ENCODE measurements around the gene OGA. TPM values are rescaled to one million over a fixed set of nuclear protein-coding genes. Genes with fewer than 3 reads are reported as not detected.

OGA gene
- total RNA-seq, 1 donor from 2014 or later, result 119 TPM

GRCh38 chr10:101741938-101742337 is 76.3 kb downstream of the OGA start:
- Histone ChIP-seq H3K27ac (ENCODE audit: low read depth, low read length) (no peak overlapping the region), H2AFZ (ENCODE audit: low read depth, low read length) (no peak overlapping the region), H3K9me3 (ENCODE audit: insufficient read depth, low read depth, low read length) (no peaks in the 10 kb centered on the region), H3K36me3 (ENCODE audit: insufficient read depth, low read length) (no peaks in the 10 kb centered on the region), H3K4me3 (ENCODE audit: insufficient read depth, low read depth, low read length) (no peak overlapping the region), H4K20me1 (ENCODE audit: insufficient read depth, low read length) (no peaks in the 10 kb centered on the region), H3K9ac (ENCODE audit: low read length) (no peak overlapping the region), H3K4me1 (ENCODE audit: insufficient read depth, low read length) (no peaks in the 10 kb centered on the region), H3K27me3 (ENCODE audit: insufficient read depth, low read length) (peaks cover 21% of the 10 kb centered on the region), H3K79me2 (ENCODE audit: insufficient read depth, low read length) (no peaks in the 10 kb centered on the region), H3K4me2 (ENCODE audit: low read length) (no peak overlapping the region)
- FAIRE-seq (no peak), DNase-seq (ENCODE audit: low read depth) (no peak)
- no peak overlapping the region for H3K27ac Mint-ChIP-seq (ENCODE audit: unreplicated experiment)
- peaks cover 1% of the 10 kb centered on the region for H3K36me3 Mint-ChIP-seq (ENCODE audit: low read depth, unreplicated experiment)
- H3K27me3 Mint-ChIP-seq (ENCODE audit: low read depth, unreplicated experiment), result peaks cover 19% of the 10 kb centered on the region
- peaks cover 8% of the 10 kb centered on the region for H3K4me1 Mint-ChIP-seq (ENCODE audit: low read depth, unreplicated experiment)
- H3K4me3 Mint-ChIP-seq (ENCODE audit: unreplicated experiment), result no peak overlapping the region
- TF ChIP-seq EZH2 (IDR thresholded peaks at IDR 0.05; ENCODE audit: insufficient read depth, low read length) (no peak), CTCF (IDR thresholded peaks at IDR 0.05; ENCODE audit: insufficient read depth, low read depth, low read length) (no peak)
- H3K9me3 Mint-ChIP-seq (ENCODE audit: unreplicated experiment), result peaks cover 2% of the 10 kb centered on the region

- no peak overlapping the region for H3K4me2 ChIP-seq (ENCODE audit: low read length)
- no peaks in the 10 kb centered on the region for H3K4me1 Mint-ChIP-seq (ENCODE audit: low read depth, unreplicated experiment)
- DNase-seq (ENCODE audit: low read depth) (no peak), FAIRE-seq (no peak)
- H3K27ac ChIP-seq (ENCODE audit: low read depth, low read length), result no peak overlapping the region
- no peaks in the 10 kb centered on the region for H3K36me3 ChIP-seq (ENCODE audit: insufficient read depth, low read length)
- H4K20me1 ChIP-seq (ENCODE audit: insufficient read depth, low read length), result no peaks in the 10 kb centered on the region
- H3K4me1 ChIP-seq (ENCODE audit: insufficient read depth, low read length), result no peaks in the 10 kb centered on the region
- no peak overlapping the region for H3K4me3 ChIP-seq (ENCODE audit: insufficient read depth, low read depth, low read length)
- H3K27ac Mint-ChIP-seq (ENCODE audit: unreplicated experiment), result no peak overlapping the region
- no peak overlapping the region for H3K9ac ChIP-seq (ENCODE audit: low read length)
- TF ChIP-seq EZH2 (IDR thresholded peaks at IDR 0.05; ENCODE audit: insufficient read depth, low read length) (no peak), CTCF (IDR thresholded peaks at IDR 0.05; ENCODE audit: insufficient read depth, low read depth, low read length) (no peak)
- H2AFZ ChIP-seq (ENCODE audit: low read depth, low read length), result no peak overlapping the region
- H3K9me3 Mint-ChIP-seq (ENCODE audit: unreplicated experiment), result peaks cover 2% of the 10 kb centered on the region
- H3K36me3 Mint-ChIP-seq (ENCODE audit: low read depth, unreplicated experiment), result peaks cover 1% of the 10 kb centered on the region
- H3K4me3 Mint-ChIP-seq (ENCODE audit: unreplicated experiment), result no peak overlapping the region
- H3K27me3 Mint-ChIP-seq (ENCODE audit: low read depth, unreplicated experiment), result peaks cover 34% of the 10 kb centered on the region
- peaks cover 24% of the 10 kb centered on the region for H3K27me3 ChIP-seq (ENCODE audit: insufficient read depth, low read length)
- H3K9me3 ChIP-seq (ENCODE audit: insufficient read depth, low read depth, low read length), result no peaks in the 10 kb centered on the region
- H3K79me2 ChIP-seq (ENCODE audit: insufficient read depth, low read length), result no peaks in the 10 kb centered on the region
Observed at GRCh38 chr10:101736666-101737065, 81.6 kb downstream of the OGA start.

Other genes starting within 250 kb of the OGA start
- 27.8 and 28.6 TPM in 2 replicates for gene POLL, start 230.2 kb downstream of the OGA start, total RNA-seq
- 39.4 and 41.0 TPM in 2 replicates for gene DPCD, start 230.1 kb downstream of the OGA start, total RNA-seq
- 21.9 and 24.1 TPM in 2 replicates for gene FBXW4, start 123.3 kb downstream of the OGA start, total RNA-seq
- 0.61 TPM in 1 of 2 replicates, not detected in the other for gene FGF8, start 42.3 kb downstream of the OGA start, total RNA-seq
- 36.5 and 40.7 TPM in 2 replicates for gene NPM3, start 35.0 kb downstream of the OGA start, total RNA-seq
- gene KCNIP2, start 25.4 kb upstream of the OGA start, total RNA-seq, result 1.9 and 2.5 TPM in 2 replicates
- gene ARMH3, start 237.7 kb upstream of the OGA start, total RNA-seq, result 20.0 and 22.6 TPM in 2 replicates
- gene HPS6, start 246.9 kb upstream of the OGA start, total RNA-seq, result 23.0 and 24.4 TPM in 2 replicates